HK-2 (cell line): ENCODE results near the gene DPY19L1.
"Not testable (repeated sequence)": the region's sequence is repeated elsewhere in the genome, so short reads cannot be mapped to it uniquely, and the experiment has no call there.

Source experiments
- DNase-seq: peaks from one replicate; pipeline ENCODE4 v3.0.0-alpha.2; 2018; ENCODE audit not compliant: unreplicated experiment

DPY19L1 gene

GRCh38 chr7:34991938-34992840, 45.1 kb downstream of the DPY19L1 start:
- peak; percentile 49 for DNase-seq

DNA sequence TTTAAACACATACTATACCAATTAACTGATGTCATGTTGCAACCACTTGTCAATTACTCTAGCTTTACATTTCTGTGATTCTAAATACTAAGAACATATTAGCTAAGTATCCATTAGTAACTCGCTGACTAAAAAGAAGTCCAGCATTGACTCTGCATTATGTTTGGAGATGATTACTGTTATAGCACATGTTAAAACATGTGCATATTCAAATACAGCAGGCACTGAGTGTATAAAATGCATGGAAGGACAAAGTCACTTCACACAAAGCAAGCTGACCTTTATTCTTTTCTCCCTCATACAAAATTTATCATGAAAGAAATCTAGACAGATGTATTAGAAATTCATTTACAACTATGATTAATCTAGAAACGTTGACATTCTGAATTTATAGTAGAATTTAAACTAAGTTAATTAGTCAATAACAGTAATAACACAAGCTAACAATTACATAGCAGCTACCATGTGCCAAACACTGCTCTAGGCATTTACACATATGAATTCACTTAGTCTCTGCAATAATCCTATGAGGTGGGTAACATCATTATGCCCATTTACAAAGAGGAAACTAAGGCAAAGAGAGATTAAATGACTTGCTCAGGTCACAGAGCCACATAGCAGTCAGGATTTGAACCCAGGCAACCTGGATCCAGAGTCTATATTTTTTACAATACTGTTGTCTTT, 48.7 kb downstream of the DPY19L1 start:
- not testable (repeated sequence) for DNase-seq

- not testable (repeated sequence) for DNase-seq
Observed at GRCh38 chr7:34985155-34985554, 52.1 kb downstream of the DPY19L1 start.

DNA sequence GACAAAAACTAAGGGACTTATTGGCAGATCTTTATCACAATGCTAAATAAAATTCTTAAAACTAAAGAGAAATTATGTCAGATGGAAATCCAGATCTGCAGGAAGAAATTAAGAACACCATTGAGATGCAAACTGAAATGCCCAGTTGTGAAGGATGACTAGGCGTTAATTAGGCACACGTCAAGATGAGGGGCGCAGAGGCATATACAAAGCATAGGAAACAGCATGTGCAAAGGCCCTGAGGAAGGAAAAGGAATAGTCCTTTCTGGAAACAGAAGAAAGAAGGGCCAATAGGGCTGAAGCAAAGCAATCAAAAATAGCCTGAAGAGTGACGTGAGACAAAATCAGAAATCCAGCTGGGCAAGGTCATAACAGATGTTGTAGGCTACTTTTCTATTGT, 53.1 kb downstream of the DPY19L1 start:
- not testable (repeated sequence) for DNase-seq

DNA sequence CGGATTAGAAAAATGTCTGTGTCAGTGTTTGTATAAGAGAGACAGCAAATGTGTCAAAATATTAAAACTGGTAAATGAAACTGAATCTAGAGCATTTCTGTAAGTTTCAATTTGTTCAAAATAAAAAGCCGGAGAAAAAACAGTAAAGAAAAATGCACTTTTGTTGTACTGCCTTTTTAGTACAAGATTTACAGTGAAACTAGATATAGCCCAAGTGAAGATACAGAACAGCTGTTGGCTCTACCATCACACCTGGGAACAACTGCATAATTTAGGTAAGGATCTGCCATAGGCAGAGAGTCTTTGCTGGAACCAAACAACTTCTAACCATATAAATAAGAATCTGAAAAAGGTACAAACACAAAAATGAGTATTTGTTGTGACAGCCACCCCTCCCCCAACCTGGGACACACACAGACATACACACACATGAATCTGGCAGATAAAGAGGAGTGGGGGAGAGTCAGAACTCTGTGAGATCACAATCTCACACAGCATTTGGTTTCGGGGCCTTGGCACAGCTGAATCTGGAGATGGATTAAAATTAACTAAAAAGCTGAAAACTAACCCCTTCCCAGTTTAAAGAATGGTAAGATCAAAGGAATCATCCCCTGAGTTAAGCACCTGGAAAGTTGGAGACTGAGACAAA, 54.8 kb downstream of the DPY19L1 start:
- no peak for DNase-seq

- not testable (repeated sequence) for DNase-seq
Observed at GRCh38 chr7:34979124-34979523, 58.2 kb downstream of the DPY19L1 start.

DNA sequence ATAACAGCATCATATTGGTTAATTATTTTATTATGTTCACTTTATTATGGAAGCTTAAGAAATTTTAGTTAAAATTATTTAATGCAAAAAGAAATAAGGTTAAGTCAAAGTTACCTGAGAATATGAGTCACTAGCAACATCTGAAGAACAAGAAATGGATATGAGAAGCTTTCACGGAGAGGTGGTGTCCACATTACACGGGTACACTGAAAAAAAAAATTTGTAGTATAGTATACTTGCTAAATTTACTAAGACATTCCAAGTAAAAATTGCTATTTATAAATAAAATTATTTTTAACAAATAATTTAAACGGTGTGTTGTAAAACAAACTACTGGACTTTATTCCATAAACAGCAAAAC, 63.9 kb downstream of the DPY19L1 start:
- no peak for DNase-seq

- not testable (repeated sequence) for DNase-seq
Observed at GRCh38 chr7:34972739-34973399, 64.4 kb downstream of the DPY19L1 start.

- DNase-seq = not testable (repeated sequence)
Observed at GRCh38 chr7:34967818-34968217, 69.5 kb downstream of the DPY19L1 start.

DNA sequence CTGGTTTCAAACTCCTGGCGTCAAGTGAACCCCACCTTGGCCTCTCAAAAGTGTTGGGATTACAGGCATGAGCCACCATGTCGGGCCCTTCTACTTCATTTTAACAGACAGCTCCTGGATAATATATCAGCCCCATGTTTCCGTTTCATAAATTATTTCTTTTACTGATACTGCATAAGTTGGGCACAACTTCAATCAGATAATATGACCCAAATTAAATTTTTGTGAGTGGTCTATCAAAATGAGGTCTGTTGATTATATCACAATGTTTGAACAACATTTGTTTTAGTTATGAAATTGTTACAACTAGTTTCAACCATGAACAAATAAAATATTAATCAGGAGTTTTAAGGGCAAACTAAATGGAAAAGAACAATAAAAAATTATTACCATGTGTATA, 70.8 kb downstream of the DPY19L1 start:
- not testable (repeated sequence) for DNase-seq

DNA sequence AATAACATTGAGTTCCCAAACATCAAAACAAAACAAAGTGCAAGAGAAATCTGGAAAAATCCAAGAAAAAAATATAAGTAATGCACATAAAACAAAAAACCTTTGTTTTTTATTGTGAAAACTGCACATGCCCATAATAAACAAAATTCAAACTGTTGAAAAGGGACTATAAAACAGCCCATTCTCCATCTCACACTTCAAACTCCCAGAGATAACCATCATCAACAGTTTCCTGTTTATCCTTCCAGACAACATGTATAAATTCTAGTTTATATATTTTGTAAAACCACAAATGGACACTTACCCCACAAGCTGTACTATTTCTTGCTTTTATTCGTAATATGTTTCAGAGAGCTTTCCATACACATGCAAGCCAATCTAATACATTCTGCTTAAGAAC, 79.3 kb downstream of the DPY19L1 start:
- no peak for DNase-seq

GRCh38 chr7:34952822-34953221, 84.5 kb downstream of the DPY19L1 start:
- no peak for DNase-seq

GRCh38 chr7:34949361-34949760, 87.9 kb downstream of the DPY19L1 start:
- DNase-seq = no peak

- DNase-seq = not testable (repeated sequence)
Observed at GRCh38 chr7:34947427-34947826, 89.9 kb downstream of the DPY19L1 start.

DNA sequence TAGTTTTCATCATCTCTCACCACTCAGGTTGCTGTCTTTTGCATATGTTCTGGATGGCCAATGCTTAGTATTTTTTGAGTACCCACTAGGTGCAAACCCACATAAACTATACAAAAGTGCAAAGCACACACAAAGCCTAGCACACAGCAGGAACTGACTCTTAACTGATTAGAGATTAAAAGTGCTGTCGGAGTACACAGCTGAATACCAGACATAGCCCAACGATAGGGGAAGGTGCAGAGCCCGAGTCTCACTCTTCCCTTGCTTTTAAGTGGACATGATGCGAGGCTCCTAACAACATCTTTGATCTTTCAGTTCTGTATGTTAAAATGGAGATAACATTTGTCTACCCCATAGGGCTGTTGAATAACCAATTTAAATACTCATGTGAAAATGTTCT, 90.8 kb downstream of the DPY19L1 start:
- DNase-seq = no peak

DNA sequence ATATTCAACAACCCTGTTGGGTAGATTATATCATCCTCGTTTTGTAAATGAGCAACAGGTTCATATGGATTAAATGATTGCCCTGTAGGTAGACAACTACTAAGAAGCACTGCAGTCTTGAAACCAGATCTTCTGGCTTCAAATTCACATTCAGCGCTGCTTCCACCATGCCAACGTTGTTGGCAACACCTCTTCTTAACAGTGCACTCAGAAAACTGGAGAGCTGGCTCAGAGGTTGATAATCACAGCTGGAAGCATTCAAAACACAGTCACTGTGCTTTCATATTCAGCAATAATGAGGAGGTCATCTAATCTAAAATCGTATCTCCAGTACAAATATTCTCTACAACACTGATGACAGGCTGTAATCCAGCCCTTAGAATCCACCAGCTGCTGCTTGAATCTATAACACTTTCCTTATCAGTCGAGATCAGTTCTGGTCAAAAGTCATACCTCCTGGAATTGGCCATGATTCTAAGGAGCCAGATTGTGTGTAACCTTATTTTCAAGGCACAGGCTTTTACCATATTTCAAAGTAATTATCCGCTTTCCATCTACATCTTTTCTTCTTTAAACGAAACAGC, 91.3 kb downstream of the DPY19L1 start:
- DNase-seq = not testable (repeated sequence)

DNA sequence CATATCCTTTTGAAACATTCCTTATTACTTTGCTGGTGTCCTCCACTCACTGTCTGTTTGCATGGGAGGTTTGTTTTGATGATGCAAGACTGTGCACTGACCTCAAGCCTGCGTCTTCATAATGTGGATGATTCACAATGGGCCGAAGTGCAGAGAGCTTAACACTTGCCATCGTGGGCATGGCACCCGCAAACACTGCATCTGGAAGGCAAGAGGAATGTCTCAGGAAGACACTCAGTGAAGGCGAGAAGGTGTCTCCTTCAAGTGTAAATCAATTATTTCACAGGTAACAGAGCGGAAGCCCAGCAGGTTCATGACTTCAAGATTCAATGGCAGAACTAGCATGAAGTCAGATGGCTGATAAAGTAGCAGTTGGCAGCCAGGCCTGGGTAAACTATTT, 98.1 kb downstream of the DPY19L1 start:
- peak; percentile 18 for DNase-seq

DNA sequence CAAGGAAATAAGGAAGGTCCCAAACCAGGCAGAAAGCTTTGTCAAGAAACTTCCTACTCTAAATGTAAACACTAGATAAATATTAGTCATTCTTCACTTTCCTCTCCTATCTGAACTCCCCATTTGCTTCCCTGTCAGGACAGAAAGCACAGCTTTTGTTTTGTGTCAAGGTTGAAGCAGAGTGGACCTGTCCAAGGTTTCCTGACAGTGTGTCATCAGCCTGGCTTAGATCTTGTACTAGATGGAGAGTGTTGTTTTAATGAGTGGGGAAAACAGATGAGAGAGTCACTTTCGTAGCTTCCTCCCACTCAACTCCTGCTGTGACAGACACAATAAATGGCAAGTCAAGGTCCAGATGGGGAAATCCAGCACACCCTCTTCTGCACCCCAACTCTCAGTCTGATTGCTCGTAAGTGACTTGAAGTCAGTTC, 101.5 kb downstream of the DPY19L1 start:
- DNase-seq = not testable (repeated sequence)

DNA sequence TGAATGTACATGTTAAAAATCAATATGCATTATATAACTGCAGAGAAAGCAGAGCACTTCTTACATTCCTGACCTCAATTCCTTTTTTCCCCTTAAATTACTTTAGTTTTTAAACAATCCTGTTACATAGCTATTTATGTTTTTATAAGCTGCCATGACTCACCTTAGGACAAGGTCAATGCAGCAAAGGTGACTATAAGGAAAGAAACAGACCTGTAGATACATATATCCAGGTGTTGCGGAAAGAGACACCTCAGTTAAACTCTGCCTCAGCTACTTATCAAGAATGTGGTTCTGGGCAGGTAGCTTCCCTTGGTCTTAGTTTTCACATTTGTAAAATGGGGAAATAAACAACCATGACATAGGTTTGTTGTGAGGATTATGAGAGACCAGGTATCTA, 105.5 kb downstream of the DPY19L1 start:
- DNase-seq = no peak

- not testable (repeated sequence) for DNase-seq
Observed at GRCh38 chr7:34929783-34930182, 107.5 kb downstream of the DPY19L1 start.

- DNase-seq = no peak
Observed at GRCh38 chr7:34928560-34928959, 108.7 kb downstream of the DPY19L1 start.

DNA sequence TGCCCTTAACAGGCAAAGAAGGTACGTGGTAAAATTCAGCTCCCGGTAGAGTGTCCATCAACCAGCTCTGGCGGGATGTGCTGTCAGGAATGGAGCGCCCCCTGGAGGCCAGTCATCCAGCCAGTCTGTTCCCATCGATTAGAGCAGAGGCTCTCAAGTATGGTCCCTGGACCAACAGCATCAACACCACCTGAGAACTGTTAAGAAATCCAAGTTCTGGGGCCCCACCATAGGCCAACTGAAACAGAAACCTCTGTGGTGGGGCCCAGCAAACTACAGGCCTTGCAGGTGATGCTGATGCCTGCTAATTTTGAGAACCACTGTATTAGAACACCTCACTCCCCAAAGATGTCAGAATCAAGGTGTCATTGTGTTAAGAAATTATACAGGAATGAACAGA, 109.2 kb downstream of the DPY19L1 start:
- peak; percentile 19 for DNase-seq
